H1 (cell line): Measurements from ENCODE around the gene IPO7. TPM values are rescaled to one million over a fixed set of nuclear protein-coding genes. Genes with fewer than 3 reads are reported as not detected.

Source experiments
- CTCF ChIA-PET: fragments of 300-600 bp; sonication (Branson Sonifier 250); formaldehyde crosslinking; loops from one replicate; lab custom pipeline; 2021; ENCODE audit not compliant: partially characterized antibody; lab: Charles Lee
- POLR2A ChIA-PET: fragments of 300-600 bp; sonication (Branson Sonifier 250); formaldehyde crosslinking; loops from one replicate; lab custom pipeline; 2021; ENCODE audit warnings: inconsistent platforms; ENCODE audit not compliant: partially characterized antibody; lab: Charles Lee
- DNase-seq, 2 experiments: peaks; one replicate each; pipeline versions ENCODE4 v3.0.0 to v3.0.0-alpha.2; 2010 to 2022; ENCODE audit warnings: low spot score in 2 of 2, low read depth in 1 of 2, mixed read lengths in 1 of 2
- FAIRE-seq: peaks from 2 replicates; lab custom pipeline; 2011; peaks lifted over from hg19 to GRCh38; lab: Jason Lieb, UNC
- H2AFZ ChIP-seq: 2 replicates; pipeline ENCODE4 v1.8.1; 2012; ENCODE audit warnings: low read length, inconsistent platforms
- H2AK5ac ChIP-seq: 2 replicates; pipeline ENCODE4 v1.6.1; 2013; ENCODE audit warnings: low read depth, low read length
- H2BK120ac ChIP-seq: replicated peaks from 2 replicates; pipeline ENCODE3; 2013; ENCODE audit warnings: low read depth, low read length, inconsistent platforms
- H2BK12ac ChIP-seq: 2 replicates; pipeline ENCODE4 v1.6.1; 2013; ENCODE audit warnings: low read depth, low read length
- H2BK15ac ChIP-seq: 2 replicates; pipeline ENCODE4 v1.6.1; 2013; ENCODE audit warnings: low read length
- H2BK20ac ChIP-seq: 2 replicates; pipeline ENCODE4 v1.6.1; 2013; ENCODE audit warnings: low read length
- H2BK5ac ChIP-seq: 2 replicates; pipeline ENCODE4 v1.6.1; 2013; ENCODE audit warnings: low read depth, low read length
- H3K14ac ChIP-seq: 2 replicates; pipeline ENCODE4 v1.6.1; 2013; ENCODE audit warnings: inconsistent platforms; ENCODE audit not compliant: insufficient read length
- H3K18ac ChIP-seq: 2 replicates; pipeline ENCODE4 v1.6.1; 2013; ENCODE audit warnings: low read length; ENCODE audit errors: extremely low read depth
- H3K23ac ChIP-seq: 2 replicates; pipeline ENCODE4 v1.6.1; 2013; ENCODE audit warnings: inconsistent platforms; ENCODE audit not compliant: insufficient read length
- H3K23me2 ChIP-seq: 2 replicates; pipeline ENCODE4 v1.6.1; 2013; ENCODE audit warnings: low read depth, low read length
- H3K27ac ChIP-seq: 2 replicates; pipeline ENCODE4 v1.6.1; 2011; ENCODE audit warnings: low read depth, low read length, inconsistent platforms
- H3K27me3 ChIP-seq, 4 experiments: replicated peaks in 1 of 4; 1 replicate in 1 of 4; 2 replicates in 3 of 4; pipeline versions ENCODE4 v1.6.1 to v1.8.1; 2011 to 2013; ENCODE audit warnings: low read length in 3 of 4, mild to moderate bottlenecking in 3 of 4, inconsistent platforms in 2 of 4, mixed read lengths in 2 of 4, moderate library complexity in 1 of 4; ENCODE audit not compliant: control insufficient read depth in 3 of 4, insufficient read depth in 3 of 4; ENCODE audit errors: extremely low read depth in 1 of 4
- H3K36me3 ChIP-seq, 4 experiments: 2 replicates each; pipeline versions ENCODE4 v1.6.1 to v1.8.1; 2011 to 2013; ENCODE audit warnings: mild to moderate bottlenecking in 4 of 4, low read length in 3 of 4, moderate library complexity in 2 of 4, control low read depth in 1 of 4, inconsistent platforms in 1 of 4; ENCODE audit not compliant: insufficient read depth in 4 of 4, control insufficient read depth in 2 of 4
- H3K4ac ChIP-seq: replicated peaks from 2 replicates; pipeline ENCODE3; 2013; ENCODE audit warnings: low read length, low read depth, mixed read lengths, inconsistent platforms; ENCODE audit not compliant: insufficient read length
- H3K4me1 ChIP-seq, 4 experiments: replicated peaks in 1 of 4; 1 replicate in 1 of 4; 2 replicates in 3 of 4; pipeline versions ENCODE4 v1.6.1 to v1.8.1; 2011 to 2013; ENCODE audit warnings: low read length in 3 of 4, inconsistent platforms in 2 of 4, mixed read lengths in 1 of 4; ENCODE audit not compliant: insufficient read depth in 4 of 4, control insufficient read depth in 3 of 4
- H3K4me2 ChIP-seq, 2 experiments: 2 replicates each; pipeline versions ENCODE4 v1.6.1 to v1.8.1; 2011 to 2013; ENCODE audit warnings: low read depth in 2 of 2, low read length in 2 of 2, control low read depth in 1 of 2, inconsistent platforms in 1 of 2, mild to moderate bottlenecking in 1 of 2; ENCODE audit not compliant: insufficient read depth in 1 of 2
- H3K4me3 ChIP-seq, 4 experiments: fragments of 200-600, 300-600 bp in 1 of 4; sonication (generic), shearing (Covaris generic), sonication (Bioruptor Twin) in 1 of 4; 2 replicates each; pipeline versions ENCODE4 v1.5.1 to v1.8.1; 2011 to 2016; ENCODE audit warnings: low read length in 4 of 4, low read depth in 3 of 4, control low read depth in 2 of 4, inconsistent platforms in 2 of 4, mild to moderate bottlenecking in 2 of 4, mixed read lengths in 1 of 4, moderate library complexity in 1 of 4; ENCODE audit not compliant: insufficient read depth in 2 of 4; ENCODE audit errors: extremely low read depth in 1 of 4
- H3K56ac ChIP-seq: replicated peaks from 2 replicates; pipeline ENCODE3; 2013; ENCODE audit warnings: low read depth, mild to moderate bottlenecking, mixed read lengths, low read length, inconsistent platforms; ENCODE audit not compliant: insufficient read length
- H3K79me1 ChIP-seq: 2 replicates; pipeline ENCODE4 v1.6.1; 2013; ENCODE audit warnings: low read depth, low read length, control low read depth
- H3K79me2 ChIP-seq, 2 experiments: 2 replicates each; pipeline versions ENCODE4 v1.6.1 to v1.8.1; 2012 to 2013; ENCODE audit warnings: low read length in 2 of 2, mild to moderate bottlenecking in 2 of 2, inconsistent platforms in 1 of 2; ENCODE audit not compliant: insufficient read depth in 2 of 2, control insufficient read depth in 1 of 2
- H3K9ac ChIP-seq, 4 experiments: replicated peaks in 1 of 4; 1 replicate in 1 of 4; 2 replicates in 3 of 4; pipeline versions ENCODE4 v1.6.1 to v1.8.1; 2011 to 2013; ENCODE audit warnings: low read depth in 3 of 4, low read length in 3 of 4, control low read depth in 2 of 4, mild to moderate bottlenecking in 2 of 4, moderate library complexity in 2 of 4, inconsistent platforms in 1 of 4; ENCODE audit errors: extremely low read depth in 1 of 4
- H3K9me3 ChIP-seq, 2 experiments: 2 replicates each; pipeline versions ENCODE4 v1.6.1 to v1.8.1; 2012 to 2013; ENCODE audit warnings: mild to moderate bottlenecking in 2 of 2, moderate library complexity in 2 of 2, control low read depth in 1 of 2, inconsistent platforms in 1 of 2, low read depth in 1 of 2, low read length in 1 of 2, mixed read lengths in 1 of 2; ENCODE audit not compliant: insufficient read depth in 2 of 2
- H4K20me1 ChIP-seq, 2 experiments: replicated peaks in 1 of 2; 2 replicates each; pipeline versions ENCODE3 to v1.8.1; 2011 to 2013; ENCODE audit warnings: inconsistent platforms in 2 of 2, low read length in 2 of 2, mild to moderate bottlenecking in 1 of 2; ENCODE audit not compliant: insufficient read depth in 2 of 2, control insufficient read depth in 1 of 2
- H4K5ac ChIP-seq: 2 replicates; pipeline ENCODE4 v1.6.1; 2013; ENCODE audit warnings: low read length, low read depth, mixed read lengths, inconsistent platforms; ENCODE audit not compliant: insufficient read length
- H4K8ac ChIP-seq: 2 replicates; pipeline ENCODE4 v1.8.0; 2013; ENCODE audit warnings: mild to moderate bottlenecking, moderate library complexity, low read length, inconsistent platforms; ENCODE audit not compliant: insufficient read depth; ENCODE audit errors: extremely low read depth
- H4K91ac ChIP-seq: replicated peaks from 2 replicates; pipeline ENCODE3; 2013; ENCODE audit warnings: low read length, mixed read lengths, inconsistent platforms; ENCODE audit not compliant: insufficient read length
- WGBS, 2 experiments: shearing (Covaris generic) in 1 of 2; methylation state at CpG; one replicate each; pipeline versions ENCODE4 v1.1.6 to v1.1.7; 2013 to 2015; ENCODE audit warnings: low lambda C conversion rate in 2 of 2, mixed read lengths in 2 of 2, inconsistent platforms in 1 of 2, low coverage in 1 of 2, missing lambda C conversion rate in 1 of 2; ENCODE audit not compliant: insufficient replicate concordance in 2 of 2, insufficient coverage in 1 of 2, insufficient read length in 1 of 2; ENCODE audit errors: extremely low coverage in 1 of 2, missing lambda C conversion rate in 1 of 2; 5-methylcytosine and 5-hydroxymethylcytosine counted together
- polyA plus RNA-seq, 7 experiments: library from polyadenylated mRNA; depleted of rRNA in 3 of 7; stranded (reverse) in 5 of 7; unstranded in 2 of 7; fragments of >200 nt in 5 of 7; fragments of 200-250 nt in 2 of 7; gene quantifications; 1 replicate in 5 of 7; 2 replicates in 1 of 7; 4 replicates in 1 of 7; pipeline versions ENCODE4 v1.2.1 to v1.2.3, GENCODE V29; 2011 to 2013; ENCODE audit warnings: missing spikeins in 2 of 7, mixed read lengths in 2 of 7
- total RNA-seq: library from RNA; stranded (reverse); fragmentation: NEBNext Ultra II Directional; extraction: Animal tissue kit (Norgen Biotek cat#: 25700); gene quantifications from 2 replicates; pipeline ENCODE4 v1.2.1, GENCODE V29; 2021

Gene IPO7
- total and polyA plus RNA-seq, 2 of the 8 experiments (the other 6 are each of a cell fraction or from before 2014, with no cell fraction given), result 45.9 to 259 TPM

DNA sequence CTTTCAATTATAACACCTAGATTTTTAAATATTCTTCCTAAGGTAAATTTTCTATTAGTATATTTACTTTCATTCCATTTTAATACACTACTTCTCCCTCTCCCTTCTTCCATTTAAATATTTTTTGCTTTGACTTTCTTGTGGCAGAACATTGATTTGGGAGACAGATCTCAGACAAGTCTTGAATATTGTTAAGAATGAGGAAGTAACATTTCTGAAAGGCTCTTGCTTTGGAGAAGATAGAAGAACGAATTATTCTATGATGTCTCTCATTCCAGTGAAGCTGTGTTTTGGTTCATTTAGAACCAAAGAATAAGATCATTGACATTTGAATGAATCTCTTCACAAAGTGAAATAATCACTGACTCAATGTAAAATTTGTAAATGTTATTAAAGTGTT, 2.4 kb downstream of the IPO7 start:
- Histone ChIP-seq H3K4ac (no peak overlapping the region), H3K4me2 (no peak overlapping the region; a peak in 1 of 4 replicates), H3K4me3 (peak overlapping the region in 1 of 4 experiments; percentile 82; a peak in 1 of 8 replicates), H2BK120ac (no peak overlapping the region), H3K9me3 (no peaks in the 10 kb centered on the region), H2BK20ac (no peak overlapping the region), H3K36me3 (peaks cover 0 to 15% (median 0%) of the 10 kb centered on the region in 4 experiments; a peak in 2 of 8 replicates), H3K9ac (no peak overlapping the region), H3K4me1 (no peaks in the 10 kb centered on the region; a peak in 1 of 7 replicates), H3K79me2 (peaks cover 61 to 78% of the 10 kb centered on the region in 2 experiments), H4K5ac (no peak overlapping the region), H3K23ac (no peak overlapping the region), H2BK15ac (no peak overlapping the region), H4K20me1 (peaks cover 16% of the 10 kb centered on the region in 2 experiments), H3K23me2 (no peaks in the 10 kb centered on the region), H2AK5ac (no peak overlapping the region), H2BK5ac (no peak overlapping the region), H4K8ac (no peak overlapping the region), H4K91ac (no peak overlapping the region), H3K14ac (no peak overlapping the region), H3K27ac (no peak overlapping the region), H3K79me1 (no peaks in the 10 kb centered on the region), H3K18ac (no peak overlapping the region), H2BK12ac (no peak overlapping the region), H3K56ac (no peak overlapping the region), H2AFZ (no peak overlapping the region), H3K27me3 (no peaks in the 10 kb centered on the region)
- DNase-seq (no peak), FAIRE-seq (no peak)
- WGBS, 2 experiments, result 88% methylated on average over 1 of the region's 1 CpG; no CpG with 5 or more reads in 1 of the 2 experiments
- POLR2A ChIA-PET, result interaction anchor here (1.0 to 6.6 kb wide), 8 partner anchors 9 to 155 kb away, joined by 3 to 72 read pairs (median 14); partner anchors contain the start of genes DENND5A and ZNF143
- CTCF ChIA-PET, result interaction anchor here (0.6 to 1.6 kb wide), 2 partner anchors 11 to 221 kb away, joined by 3 to 9 read pairs; no protein-coding TSS in a partner anchor
